ENCODE data around the gene CASP4. TPM values are rescaled to one million over a fixed set of nuclear protein-coding genes. Genes with fewer than 3 reads are reported as not detected.

CASP4 gene
- total RNA-seq (2012; rRNA removed): 89.4 and 91.9 TPM in 2 replicates
- 73.0 and 82.5 TPM in 2 replicates for polyA plus RNA-seq (2012; rRNA removed)
- 25.5 and 27.2 TPM in 2 replicates for polyA plus RNA-seq (2012; cell fraction: cytosol; rRNA removed)
- 9.8 and 65.8 TPM in 2 replicates for polyA plus RNA-seq (2012; cell fraction: nucleus; rRNA removed; ENCODE audit: low replicate concordance)
- percentile 94 among the genes with signal in this experiment for Bru-seq, nascent RNA
- percentile 74 among the genes with signal in this experiment for BruChase-seq, experiment 1, labeled RNA remaining after a 6-hour chase
- percentile 69 among the genes with signal in this experiment for BruChase-seq, experiment 2, labeled RNA remaining after a 2-hour chase
- long read RNA-seq, transcript CASP4-203 (9 exons, 2,158 nt): major isoform, 47 of 60 reads
- long read RNA-seq, partial matches to known transcripts: 6 of 60 reads
- long read RNA-seq, other reads (novel, unspliced or antisense): 6 of 60 reads

DNA sequence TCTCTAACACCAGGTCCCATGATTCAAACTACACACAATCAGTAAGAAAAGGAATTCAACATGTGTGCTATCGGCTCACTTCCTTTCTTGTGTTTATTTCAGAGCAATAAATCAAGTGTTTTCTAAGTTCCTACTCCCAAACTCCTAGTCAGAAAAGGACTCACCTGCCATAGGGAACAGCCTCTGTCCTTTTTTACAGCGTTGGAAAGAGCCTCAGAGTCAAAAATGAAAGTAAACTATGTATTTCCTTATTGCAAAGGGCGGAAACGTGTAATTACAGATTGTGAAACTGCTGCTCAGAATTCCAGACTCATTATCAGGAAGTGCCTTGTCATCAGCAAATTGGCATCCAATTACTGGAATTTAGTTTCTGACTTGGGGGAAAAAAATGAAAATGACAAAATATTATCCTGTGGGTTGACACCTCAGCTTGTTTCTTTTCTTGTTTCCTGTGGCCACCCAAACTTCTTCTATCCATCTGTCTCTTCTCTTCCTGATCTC lies at the start of gene CASP4:
TSS of gene CASP4 (minus strand) at position 220 of the 501 bp plus-strand sequence. CDS start at position 171, 49 bp downstream.
- peak within 1 kb of the TSS; percentile 99 for H3K27ac ChIP-seq (ENCODE audit: insufficient read depth, low read length)
- intact Hi-C loops (cut with micrococcal nuclease): loop anchor here (2.0 to 10.0 kb wide), 4 partner anchors 78 to 1109 kb away; partner anchors contain the start of genes AASDHPPT and KBTBD3
- no TSS peak for BruUV-seq (replicated peaks)
- WGBS, 2 experiments (ENCODE audit: extremely low coverage in 2 of 2, insufficient read length in 1 of 2): no CpG with 5 or more reads among the region's 4 CpGs
- POLR2A ChIA-PET (ENCODE audit: unreplicated experiment): no interaction called here
- H3K56ac ChIP-seq (ENCODE audit: extremely low read depth, insufficient read depth, low read length): peak within 1 kb of the TSS; percentile 93
- TF ChIP-seq POLR2A (IDR thresholded peaks at IDR 0.05; ENCODE audit: low read depth, low read length) (peak; percentile 51; the same call in 1 of the 2 replicates), CEBPB (IDR thresholded peaks at IDR 0.05; ENCODE audit: low read depth, low read length) (peak; percentile 95), MAFK (IDR thresholded peaks at IDR 0.05; ENCODE audit: low read depth, low read length) (peak; percentile 58; the same call in 1 of the 2 replicates), FOS (IDR thresholded peaks at IDR 0.05; ENCODE audit: low read depth, low read length) (no peak), NFE2L2 (IDR thresholded peaks at IDR 0.05; ENCODE audit: low read depth, low read length) (peak; percentile 73; the same call in 1 of the 2 replicates)
- ATAC-seq (ENCODE audit: low read depth): peak; percentile 65
- H3K18ac ChIP-seq (ENCODE audit: low read depth, low read length): peak within 1 kb of the TSS; percentile 97
- peak within 1 kb of the TSS; percentile 78 for H2BK15ac ChIP-seq (ENCODE audit: low read depth, low read length)
- peak within 1 kb of the TSS; percentile 88 for H2AK9ac ChIP-seq (replicated peaks; ENCODE audit: low read depth, low read length, poor library complexity)
- H3K4ac ChIP-seq (ENCODE audit: low read depth, low read length): peak within 1 kb of the TSS; percentile 95
- dilution Hi-C loops (cut with HindIII; ENCODE audit: low sequenced_read_pairs, unreplicated experiment): no loop called here
- CTCF ChIA-PET: interaction anchor here (0.9 kb wide), 1 partner anchor 300 kb away, joined by 3 read pairs; no protein-coding TSS in a partner anchor
- H4K20me1 ChIP-seq (ENCODE audit: insufficient read depth, low read length): no peaks in the 10 kb centered on the region
- peaks cover 5% of the 10 kb centered on the region for H3K36me3 ChIP-seq (ENCODE audit: control insufficient read depth, insufficient read depth, low read length)
- H2AK5ac ChIP-seq (ENCODE audit: low read depth, low read length): peak within 1 kb of the TSS; percentile 89
- H3K14ac ChIP-seq (replicated peaks; ENCODE audit: low read depth, low read length): peak within 1 kb of the TSS; percentile 93
- H4K5ac ChIP-seq (ENCODE audit: low read depth, low read length): peak within 1 kb of the TSS; percentile 93
- no peaks in the 10 kb centered on the region for H3K27me3 ChIP-seq (ENCODE audit: control insufficient read depth, insufficient read depth, low read length)
- H2BK5ac ChIP-seq (ENCODE audit: low read depth, low read length, poor library complexity, severe bottlenecking): peak within 1 kb of the TSS; percentile 99
- peaks cover 10% of the 10 kb centered on the region; the same call in 1 of the 2 replicates for H3K4me1 ChIP-seq (ENCODE audit: control insufficient read depth, insufficient read depth, low read length)
- H3K4me3 ChIP-seq (ENCODE audit: insufficient read depth, low read depth, low read length): peak within 1 kb of the TSS; percentile 87
- peak within 1 kb of the TSS; percentile 93 to 98 for H4K8ac ChIP-seq (ENCODE audit: low read depth in 2 of 2, low read length in 2 of 2)
- peak; percentile 78 for DNase-seq
- H4K91ac ChIP-seq (ENCODE audit: insufficient read depth, low read depth, low read length): peak within 1 kb of the TSS; percentile 94
- no peaks in the 10 kb centered on the region for H3K9me1 ChIP-seq (ENCODE audit: insufficient read depth, low read length)
- peak within 1 kb of the TSS; percentile 77 for H2BK20ac ChIP-seq (ENCODE audit: low read depth, low read length)
- H3K9me3 ChIP-seq (ENCODE audit: control insufficient read depth, insufficient read depth, low read length): peaks cover 3% of the 10 kb centered on the region; the same call in 1 of the 2 replicates
- H2AFZ ChIP-seq (replicated peaks; ENCODE audit: low read length, poor library complexity): peak within 1 kb of the TSS; percentile 89
- in situ Hi-C loops (cut with MboI; ENCODE audit: low sequenced_read_pairs): no loop called here
- H3K9ac ChIP-seq (ENCODE audit: low read depth, low read length): peak within 1 kb of the TSS; percentile 71
- H3K4me2 ChIP-seq (ENCODE audit: low read depth, low read length): peak within 1 kb of the TSS; percentile 92
- H2BK120ac ChIP-seq (ENCODE audit: low read depth, low read length): peak within 1 kb of the TSS; percentile 90
- H3K79me1 ChIP-seq (ENCODE audit: low read depth in 1 of 2, low read length in 2 of 2): peaks cover 17 to 22% of the 10 kb centered on the region in 2 experiments
- H3K23ac ChIP-seq (ENCODE audit: low read depth, low read length): peak within 1 kb of the TSS; percentile 92
